ENCODE data around the gene HARBI1.

DNA sequence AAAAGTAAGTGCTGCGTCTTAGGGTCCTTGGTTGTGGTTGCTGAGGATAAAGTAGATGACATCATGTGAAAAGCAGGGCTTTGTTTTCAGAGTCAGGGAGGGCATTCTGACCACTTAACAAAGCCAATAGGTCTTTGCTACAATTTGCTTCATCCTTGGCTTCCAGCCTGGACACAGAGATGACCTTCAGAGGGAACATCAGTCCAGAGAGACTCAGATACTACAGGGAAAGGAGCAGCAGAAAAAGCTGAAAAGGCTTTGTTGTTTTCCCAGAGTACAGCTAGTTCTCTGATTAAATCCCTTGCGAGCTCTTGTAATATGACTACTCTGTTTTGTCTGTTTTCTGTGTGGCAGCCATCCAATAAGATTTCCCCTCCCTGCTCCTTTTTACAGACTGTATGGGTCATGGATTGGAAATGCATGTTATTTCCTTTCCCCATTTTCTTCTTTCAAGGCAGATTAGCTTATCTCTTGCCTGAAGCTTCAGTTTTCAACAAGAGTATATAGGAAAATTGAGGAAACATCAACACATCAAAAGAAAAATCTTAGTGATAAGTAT lies 32.2 kb upstream of the HARBI1 start:
- TF ChIP-seq, protein P1, sequence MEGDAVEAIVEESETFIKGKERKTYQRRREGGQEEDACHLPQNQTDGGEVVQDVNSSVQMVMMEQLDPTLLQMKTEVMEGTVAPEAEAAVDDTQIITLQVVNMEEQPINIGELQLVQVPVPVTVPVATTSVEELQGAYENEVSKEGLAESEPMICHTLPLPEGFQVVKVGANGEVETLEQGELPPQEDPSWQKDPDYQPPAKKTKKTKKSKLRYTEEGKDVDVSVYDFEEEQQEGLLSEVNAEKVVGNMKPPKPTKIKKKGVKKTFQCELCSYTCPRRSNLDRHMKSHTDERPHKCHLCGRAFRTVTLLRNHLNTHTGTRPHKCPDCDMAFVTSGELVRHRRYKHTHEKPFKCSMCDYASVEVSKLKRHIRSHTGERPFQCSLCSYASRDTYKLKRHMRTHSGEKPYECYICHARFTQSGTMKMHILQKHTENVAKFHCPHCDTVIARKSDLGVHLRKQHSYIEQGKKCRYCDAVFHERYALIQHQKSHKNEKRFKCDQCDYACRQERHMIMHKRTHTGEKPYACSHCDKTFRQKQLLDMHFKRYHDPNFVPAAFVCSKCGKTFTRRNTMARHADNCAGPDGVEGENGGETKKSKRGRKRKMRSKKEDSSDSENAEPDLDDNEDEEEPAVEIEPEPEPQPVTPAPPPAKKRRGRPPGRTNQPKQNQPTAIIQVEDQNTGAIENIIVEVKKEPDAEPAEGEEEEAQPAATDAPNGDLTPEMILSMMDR (IDR thresholded peaks at IDR 0.05 in 2 of 3, conservative IDR thresholded peaks at IDR 0.05 in 1 of 3; ENCODE audit: insufficient read depth in 2 of 3, low read depth in 1 of 3, low read length in 3 of 3) = no peak
- TF ChIP-seq TCF7L2 (IDR thresholded peaks at IDR 0.05; ENCODE audit: low read depth, low read length) = no peak
- no peak for TF ChIP-seq GABPA (tag; conservative IDR thresholded peaks at IDR 0.05; ENCODE audit: low read depth)
- no peak for TF ChIP-seq ZBTB9 (CRISPR knock-in tag; IDR thresholded peaks at IDR 0.05)
- no peak for TF ChIP-seq ZNF274 (IDR thresholded peaks at IDR 0.05; ENCODE audit: borderline replicate concordance, low read depth, low read length)
- no peak for TF ChIP-seq ZNF134 (CRISPR knock-in tag; conservative IDR thresholded peaks at IDR 0.05)
- TF ChIP-seq, protein P2, sequence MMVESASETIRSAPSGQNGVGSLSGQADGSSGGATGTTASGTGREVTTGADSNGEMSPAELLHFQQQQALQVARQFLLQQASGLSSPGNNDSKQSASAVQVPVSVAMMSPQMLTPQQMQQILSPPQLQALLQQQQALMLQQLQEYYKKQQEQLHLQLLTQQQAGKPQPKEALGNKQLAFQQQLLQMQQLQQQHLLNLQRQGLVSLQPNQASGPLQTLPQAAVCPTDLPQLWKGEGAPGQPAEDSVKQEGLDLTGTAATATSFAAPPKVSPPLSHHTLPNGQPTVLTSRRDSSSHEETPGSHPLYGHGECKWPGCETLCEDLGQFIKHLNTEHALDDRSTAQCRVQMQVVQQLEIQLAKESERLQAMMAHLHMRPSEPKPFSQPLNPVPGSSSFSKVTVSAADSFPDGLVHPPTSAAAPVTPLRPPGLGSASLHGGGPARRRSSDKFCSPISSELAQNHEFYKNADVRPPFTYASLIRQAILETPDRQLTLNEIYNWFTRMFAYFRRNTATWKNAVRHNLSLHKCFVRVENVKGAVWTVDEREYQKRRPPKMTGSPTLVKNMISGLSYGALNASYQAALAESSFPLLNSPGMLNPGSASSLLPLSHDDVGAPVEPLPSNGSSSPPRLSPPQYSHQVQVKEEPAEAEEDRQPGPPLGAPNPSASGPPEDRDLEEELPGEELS (CRISPR knock-in tag; IDR thresholded peaks at IDR 0.05; ENCODE audit: borderline replicate concordance) = no peak

Data from K562 (cell line).